Stimulated activated CD8-positive, alpha-beta memory T cell treated with anti-CD3 and anti-CD28 coated beads, Interleukin-12 subunit alpha, Interleukin-12 subunit beta, amount 100 ng/mL, for 1 hour (primary cell): ENCODE data around the gene MUC22.
"Not testable (repeated sequence)": the region's sequence is repeated elsewhere in the genome, so short reads cannot be mapped to it uniquely, and the experiment has no call there.

Experiments used
- DNase-seq: peaks from one replicate; pipeline ENCODE4 v3.0.0-alpha.2; 2020; ENCODE audit warnings: low read depth

MUC22 gene

GRCh38 chr6:31010393-31011060 is at the start of gene MUC22:
TSS of gene MUC22 (plus strand) at chr6:31010474. CDS start at chr6:31010707, 233 bp downstream.
- no peak for DNase-seq

GRCh38 chr6:30960907-30961673 is 49.2 kb upstream of the MUC22 start:
- no peak for DNase-seq

- DNase-seq: no peak
These were observed 47.6 kb upstream of the MUC22 start for GRCh38 chr6:30962716-30963115.

GRCh38 chr6:30963641-30964040 is 46.6 kb upstream of the MUC22 start:
- no peak for DNase-seq

GRCh38 chr6:30964075-30964474 is 46.2 kb upstream of the MUC22 start:
- DNase-seq: no peak

- DNase-seq: no peak
These were observed 45.1 kb upstream of the MUC22 start for GRCh38 chr6:30965140-30965601.

- DNase-seq: no peak
These were observed 44.1 kb upstream of the MUC22 start for GRCh38 chr6:30966154-30966553.

GRCh38 chr6:30969171-30969570 is 41.1 kb upstream of the MUC22 start:
- not testable (repeated sequence) for DNase-seq

GRCh38 chr6:30970946-30971345 is 39.3 kb upstream of the MUC22 start:
- no peak for DNase-seq

- no peak for DNase-seq
These were observed 37.5 kb upstream of the MUC22 start for GRCh38 chr6:30972816-30973215.

- DNase-seq: no peak
These were observed 35.6 kb upstream of the MUC22 start for GRCh38 chr6:30974490-30975252.

- no peak for DNase-seq
These were observed 31.1 kb upstream of the MUC22 start for GRCh38 chr6:30979141-30979540.

- no peak for DNase-seq
These were observed 30.6 kb upstream of the MUC22 start for GRCh38 chr6:30979690-30980089.

GRCh38 chr6:30981942-30982772 is 28.1 kb upstream of the MUC22 start:
- no peak for DNase-seq

GRCh38 chr6:30983439-30983838 is 26.8 kb upstream of the MUC22 start, which contains the start of gene MUC21:
TSS of gene MUC21 (plus strand) at chr6:30983718. CDS start at chr6:30983959, 241 bp downstream.
- DNase-seq: no peak

- no peak for DNase-seq
These were observed 24.8 kb upstream of the MUC22 start for GRCh38 chr6:30985490-30985889.

GRCh38 chr6:30987304-30987703 is 23.0 kb upstream of the MUC22 start:
- DNase-seq: no peak

- DNase-seq: no peak
These were observed 22.0 kb upstream of the MUC22 start for GRCh38 chr6:30988209-30988825.

- DNase-seq: no peak
These were observed 19.7 kb upstream of the MUC22 start for GRCh38 chr6:30990422-30991086.

GRCh38 chr6:30991891-30992290 is 18.4 kb upstream of the MUC22 start:
- DNase-seq: no peak

- DNase-seq: no peak
These were observed 13.0 kb upstream of the MUC22 start for GRCh38 chr6:30997301-30997700.
